Kidney glomerular epithelial cell (primary cell): ENCODE data around the gene MIER2.
"Not testable (repeated sequence)": the region's sequence is repeated elsewhere in the genome, so short reads cannot be mapped to it uniquely, and the experiment has no call there.

Experiments used
- DNase-seq: peaks from one replicate; lab custom pipeline; 2025; lab: John Stamatoyannopoulos, UW

Gene MIER2

GRCh38 chr19:282501-282900 is 62.1 kb downstream of the MIER2 start:
- no peak for DNase-seq

GRCh38 chr19:281992-282391 is 62.6 kb downstream of the MIER2 start:
- no peak for DNase-seq

GRCh38 chr19:281156-281853 is 63.3 kb downstream of the MIER2 start:
- DNase-seq: no peak

- DNase-seq: no peak
Measured at GRCh38 chr19:280541-281009, 64.0 kb downstream of the MIER2 start.

GRCh38 chr19:279656-280055 is 64.9 kb downstream of the MIER2 start:
- no peak for DNase-seq

- no peak for DNase-seq
Measured at GRCh38 chr19:279231-279630, 65.4 kb downstream of the MIER2 start.

- DNase-seq: peak; percentile 20
Measured at GRCh38 chr19:277581-278165, 66.9 kb downstream of the MIER2 start.

GRCh38 chr19:277131-277530 is 67.5 kb downstream of the MIER2 start:
- DNase-seq: no peak

- DNase-seq: no peak
Measured at GRCh38 chr19:275958-276646, 68.5 kb downstream of the MIER2 start.

- DNase-seq: no peak
Measured at GRCh38 chr19:275000-275399, 69.6 kb downstream of the MIER2 start.

- no peak for DNase-seq
Measured at GRCh38 chr19:273393-273792, 71.2 kb downstream of the MIER2 start.

GRCh38 chr19:271856-272255 is 72.7 kb downstream of the MIER2 start:
- no peak for DNase-seq

GRCh38 chr19:270766-271318 is 73.8 kb downstream of the MIER2 start:
- DNase-seq: not testable (repeated sequence)

GRCh38 chr19:269241-269640 is 75.4 kb downstream of the MIER2 start:
- DNase-seq: no peak

GRCh38 chr19:262125-262524 is 82.5 kb downstream of the MIER2 start:
- no peak for DNase-seq

- DNase-seq: not testable (repeated sequence)
Measured at GRCh38 chr19:256804-257203, 87.8 kb downstream of the MIER2 start.
